ENCODE results near the gene CCDC181.

GRCh38 chr1:169456029-169456428 is 28.8 kb upstream of the CCDC181 start:
- TF ChIP-seq, protein P1, sequence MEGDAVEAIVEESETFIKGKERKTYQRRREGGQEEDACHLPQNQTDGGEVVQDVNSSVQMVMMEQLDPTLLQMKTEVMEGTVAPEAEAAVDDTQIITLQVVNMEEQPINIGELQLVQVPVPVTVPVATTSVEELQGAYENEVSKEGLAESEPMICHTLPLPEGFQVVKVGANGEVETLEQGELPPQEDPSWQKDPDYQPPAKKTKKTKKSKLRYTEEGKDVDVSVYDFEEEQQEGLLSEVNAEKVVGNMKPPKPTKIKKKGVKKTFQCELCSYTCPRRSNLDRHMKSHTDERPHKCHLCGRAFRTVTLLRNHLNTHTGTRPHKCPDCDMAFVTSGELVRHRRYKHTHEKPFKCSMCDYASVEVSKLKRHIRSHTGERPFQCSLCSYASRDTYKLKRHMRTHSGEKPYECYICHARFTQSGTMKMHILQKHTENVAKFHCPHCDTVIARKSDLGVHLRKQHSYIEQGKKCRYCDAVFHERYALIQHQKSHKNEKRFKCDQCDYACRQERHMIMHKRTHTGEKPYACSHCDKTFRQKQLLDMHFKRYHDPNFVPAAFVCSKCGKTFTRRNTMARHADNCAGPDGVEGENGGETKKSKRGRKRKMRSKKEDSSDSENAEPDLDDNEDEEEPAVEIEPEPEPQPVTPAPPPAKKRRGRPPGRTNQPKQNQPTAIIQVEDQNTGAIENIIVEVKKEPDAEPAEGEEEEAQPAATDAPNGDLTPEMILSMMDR (conservative IDR thresholded peaks at IDR 0.05 in 1 of 2, IDR thresholded peaks at IDR 0.05 in 1 of 2; ENCODE audit: extremely low read depth in 1 of 2, insufficient read depth in 1 of 2, low read depth in 1 of 2, low read length in 2 of 2), result no peak
- TF ChIP-seq EZH2 (IDR thresholded peaks at IDR 0.05; ENCODE audit: borderline replicate concordance, low read length), result no peak
